ENCODE measurements around the gene PBRM1. TPM values are rescaled to one million over a fixed set of nuclear protein-coding genes. Genes with fewer than 3 reads are reported as not detected.
A peak's percentile ranks its signal among the peaks of the same experiment; 100 is the strongest.

The PBRM1 gene
- polyA plus RNA-seq, 1 experiment: 16.5 TPM

- no peaks in the 10 kb centered on the region for H3K36me3 ChIP-seq (ENCODE audit: control insufficient read depth, insufficient read depth, low read length)
- ChIA-PET POLR2A (no interaction called here), CTCF (interaction anchor here (0.6 kb wide), 1 partner anchor 57 kb away, joined by 3 read pairs; no protein-coding TSS in a partner anchor)
- TF ChIP-seq, protein P1, sequence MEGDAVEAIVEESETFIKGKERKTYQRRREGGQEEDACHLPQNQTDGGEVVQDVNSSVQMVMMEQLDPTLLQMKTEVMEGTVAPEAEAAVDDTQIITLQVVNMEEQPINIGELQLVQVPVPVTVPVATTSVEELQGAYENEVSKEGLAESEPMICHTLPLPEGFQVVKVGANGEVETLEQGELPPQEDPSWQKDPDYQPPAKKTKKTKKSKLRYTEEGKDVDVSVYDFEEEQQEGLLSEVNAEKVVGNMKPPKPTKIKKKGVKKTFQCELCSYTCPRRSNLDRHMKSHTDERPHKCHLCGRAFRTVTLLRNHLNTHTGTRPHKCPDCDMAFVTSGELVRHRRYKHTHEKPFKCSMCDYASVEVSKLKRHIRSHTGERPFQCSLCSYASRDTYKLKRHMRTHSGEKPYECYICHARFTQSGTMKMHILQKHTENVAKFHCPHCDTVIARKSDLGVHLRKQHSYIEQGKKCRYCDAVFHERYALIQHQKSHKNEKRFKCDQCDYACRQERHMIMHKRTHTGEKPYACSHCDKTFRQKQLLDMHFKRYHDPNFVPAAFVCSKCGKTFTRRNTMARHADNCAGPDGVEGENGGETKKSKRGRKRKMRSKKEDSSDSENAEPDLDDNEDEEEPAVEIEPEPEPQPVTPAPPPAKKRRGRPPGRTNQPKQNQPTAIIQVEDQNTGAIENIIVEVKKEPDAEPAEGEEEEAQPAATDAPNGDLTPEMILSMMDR (IDR thresholded peaks at IDR 0.05; ENCODE audit: insufficient read depth, low read depth, low read length): no peak
- DNase-seq (ENCODE audit: low read depth): no peak
- H3K27me3 ChIP-seq (ENCODE audit: control insufficient read depth, insufficient read depth, low read length): no peaks in the 10 kb centered on the region
- peak overlapping the region; percentile 78 for H3K4me3 ChIP-seq (ENCODE audit: low read depth, low read length)
Measured at GRCh38 chr3:52537165-52537620, 148.5 kb downstream of the PBRM1 start.

- POLR2A ChIA-PET: interaction anchor here (0.6 to 1.0 kb wide), 2 partner anchors 109 to 159 kb away, joined by 4 to 23 read pairs; no protein-coding TSS in a partner anchor
- CTCF ChIA-PET: interaction anchor here (1.3 kb wide), 1 partner anchor 109 kb away, joined by 3 read pairs; no protein-coding TSS in a partner anchor
- DNase-seq (ENCODE audit: low read depth): peak; percentile 91
- TF ChIP-seq, protein P1 (IDR thresholded peaks at IDR 0.05; ENCODE audit: insufficient read depth, low read depth, low read length): peak; percentile 36
- Histone ChIP-seq H3K27me3 (ENCODE audit: control insufficient read depth, insufficient read depth, low read length) (no peaks in the 10 kb centered on the region), H3K36me3 (ENCODE audit: control insufficient read depth, insufficient read depth, low read length) (no peaks in the 10 kb centered on the region), H3K4me3 (ENCODE audit: low read depth, low read length) (peak within 1 kb of the TSS; percentile 78)
Measured at GRCh38 chr3:52536369-52537164, 149.1 kb downstream of the PBRM1 start, which contains the start of gene UQCC5. Gene UQCC5 (plus strand): TSS chr3:52536605. CDS start chr3:52536756, 151 bp downstream.

- Histone ChIP-seq H3K4me3 (ENCODE audit: low read depth, low read length) (no peak overlapping the region), H3K36me3 (ENCODE audit: control insufficient read depth, insufficient read depth, low read length) (no peaks in the 10 kb centered on the region), H3K27me3 (ENCODE audit: control insufficient read depth, insufficient read depth, low read length) (no peaks in the 10 kb centered on the region)
- TF ChIP-seq, protein P1 (IDR thresholded peaks at IDR 0.05; ENCODE audit: insufficient read depth, low read depth, low read length): no peak
- POLR2A ChIA-PET: interaction anchor here (0.6 to 1.0 kb wide), 2 partner anchors 109 to 159 kb away, joined by 4 to 23 read pairs; no protein-coding TSS in a partner anchor
- DNase-seq (ENCODE audit: low read depth): no peak
- CTCF ChIA-PET: interaction anchor here (1.3 kb wide), 1 partner anchor 109 kb away, joined by 3 read pairs; no protein-coding TSS in a partner anchor
Measured at GRCh38 chr3:52536112-52536368, 149.7 kb downstream of the PBRM1 start.

GRCh38 chr3:52535411-52536111 is 150.2 kb downstream of the PBRM1 start:
- ChIA-PET CTCF (interaction anchor here (1.3 kb wide), 1 partner anchor 108 kb away, joined by 3 read pairs; no protein-coding TSS in a partner anchor), POLR2A (interaction anchor here (0.6 to 1.0 kb wide), 2 partner anchors 110 to 160 kb away, joined by 4 to 23 read pairs; no protein-coding TSS in a partner anchor)
- no peaks in the 10 kb centered on the region for H3K36me3 ChIP-seq (ENCODE audit: control insufficient read depth, insufficient read depth, low read length)
- no peak overlapping the region for H3K4me3 ChIP-seq (ENCODE audit: low read depth, low read length)
- DNase-seq (ENCODE audit: low read depth): no peak
- H3K27me3 ChIP-seq (ENCODE audit: control insufficient read depth, insufficient read depth, low read length): no peaks in the 10 kb centered on the region
- TF ChIP-seq, protein P1 (IDR thresholded peaks at IDR 0.05; ENCODE audit: insufficient read depth, low read depth, low read length): no peak

Measured in BJ (cell line).